H1 (cell line): ENCODE data around the gene CFDP1. TPM values are rescaled to one million over a fixed set of nuclear protein-coding genes. Genes with fewer than 3 reads are reported as not detected.

Experiments
- CTCF ChIA-PET: fragments of 300-600 bp; sonication (Branson Sonifier 250); formaldehyde crosslinking; loops from one replicate; lab custom pipeline; 2021; ENCODE audit not compliant: partially characterized antibody; lab: Charles Lee
- POLR2A ChIA-PET: fragments of 300-600 bp; sonication (Branson Sonifier 250); formaldehyde crosslinking; loops from one replicate; lab custom pipeline; 2021; ENCODE audit warnings: inconsistent platforms; ENCODE audit not compliant: partially characterized antibody; lab: Charles Lee
- DNase-seq, 2 experiments: peaks; one replicate each; pipeline versions ENCODE4 v3.0.0 to v3.0.0-alpha.2; 2010 to 2022; ENCODE audit warnings: low spot score in 2 of 2, low read depth in 1 of 2, mixed read lengths in 1 of 2
- FAIRE-seq: peaks from 2 replicates; lab custom pipeline; 2011; peaks lifted over from hg19 to GRCh38; lab: Jason Lieb, UNC
- H2AFZ ChIP-seq: 2 replicates; pipeline ENCODE4 v1.8.1; 2012; ENCODE audit warnings: low read length, inconsistent platforms
- H2AK5ac ChIP-seq: 2 replicates; pipeline ENCODE4 v1.6.1; 2013; ENCODE audit warnings: low read depth, low read length
- H2BK120ac ChIP-seq: replicated peaks from 2 replicates; pipeline ENCODE3; 2013; ENCODE audit warnings: low read depth, low read length, inconsistent platforms
- H2BK12ac ChIP-seq: 2 replicates; pipeline ENCODE4 v1.6.1; 2013; ENCODE audit warnings: low read depth, low read length
- H2BK15ac ChIP-seq: 2 replicates; pipeline ENCODE4 v1.6.1; 2013; ENCODE audit warnings: low read length
- H2BK20ac ChIP-seq: 2 replicates; pipeline ENCODE4 v1.6.1; 2013; ENCODE audit warnings: low read length
- H2BK5ac ChIP-seq: 2 replicates; pipeline ENCODE4 v1.6.1; 2013; ENCODE audit warnings: low read depth, low read length
- H3K14ac ChIP-seq: 2 replicates; pipeline ENCODE4 v1.6.1; 2013; ENCODE audit warnings: inconsistent platforms; ENCODE audit not compliant: insufficient read length
- H3K18ac ChIP-seq: 2 replicates; pipeline ENCODE4 v1.6.1; 2013; ENCODE audit warnings: low read length; ENCODE audit errors: extremely low read depth
- H3K23ac ChIP-seq: 2 replicates; pipeline ENCODE4 v1.6.1; 2013; ENCODE audit warnings: inconsistent platforms; ENCODE audit not compliant: insufficient read length
- H3K23me2 ChIP-seq: 2 replicates; pipeline ENCODE4 v1.6.1; 2013; ENCODE audit warnings: low read depth, low read length
- H3K27ac ChIP-seq: 2 replicates; pipeline ENCODE4 v1.6.1; 2011; ENCODE audit warnings: low read depth, low read length, inconsistent platforms
- H3K27me3 ChIP-seq, 4 experiments: replicated peaks in 1 of 4; 1 replicate in 1 of 4; 2 replicates in 3 of 4; pipeline versions ENCODE4 v1.6.1 to v1.8.1; 2011 to 2013; ENCODE audit warnings: low read length in 3 of 4, mild to moderate bottlenecking in 3 of 4, inconsistent platforms in 2 of 4, mixed read lengths in 2 of 4, moderate library complexity in 1 of 4; ENCODE audit not compliant: control insufficient read depth in 3 of 4, insufficient read depth in 3 of 4; ENCODE audit errors: extremely low read depth in 1 of 4
- H3K36me3 ChIP-seq, 4 experiments: 2 replicates each; pipeline versions ENCODE4 v1.6.1 to v1.8.1; 2011 to 2013; ENCODE audit warnings: mild to moderate bottlenecking in 4 of 4, low read length in 3 of 4, moderate library complexity in 2 of 4, control low read depth in 1 of 4, inconsistent platforms in 1 of 4; ENCODE audit not compliant: insufficient read depth in 4 of 4, control insufficient read depth in 2 of 4
- H3K4ac ChIP-seq: replicated peaks from 2 replicates; pipeline ENCODE3; 2013; ENCODE audit warnings: low read length, low read depth, mixed read lengths, inconsistent platforms; ENCODE audit not compliant: insufficient read length
- H3K4me1 ChIP-seq, 4 experiments: replicated peaks in 1 of 4; 1 replicate in 1 of 4; 2 replicates in 3 of 4; pipeline versions ENCODE4 v1.6.1 to v1.8.1; 2011 to 2013; ENCODE audit warnings: low read length in 3 of 4, inconsistent platforms in 2 of 4, mixed read lengths in 1 of 4; ENCODE audit not compliant: insufficient read depth in 4 of 4, control insufficient read depth in 3 of 4
- H3K4me2 ChIP-seq, 2 experiments: 2 replicates each; pipeline versions ENCODE4 v1.6.1 to v1.8.1; 2011 to 2013; ENCODE audit warnings: low read depth in 2 of 2, low read length in 2 of 2, control low read depth in 1 of 2, inconsistent platforms in 1 of 2, mild to moderate bottlenecking in 1 of 2; ENCODE audit not compliant: insufficient read depth in 1 of 2
- H3K4me3 ChIP-seq, 4 experiments: fragments of 200-600, 300-600 bp in 1 of 4; sonication (generic), shearing (Covaris generic), sonication (Bioruptor Twin) in 1 of 4; 2 replicates each; pipeline versions ENCODE4 v1.5.1 to v1.8.1; 2011 to 2016; ENCODE audit warnings: low read length in 4 of 4, low read depth in 3 of 4, control low read depth in 2 of 4, inconsistent platforms in 2 of 4, mild to moderate bottlenecking in 2 of 4, mixed read lengths in 1 of 4, moderate library complexity in 1 of 4; ENCODE audit not compliant: insufficient read depth in 2 of 4; ENCODE audit errors: extremely low read depth in 1 of 4
- H3K56ac ChIP-seq: replicated peaks from 2 replicates; pipeline ENCODE3; 2013; ENCODE audit warnings: low read depth, mild to moderate bottlenecking, mixed read lengths, low read length, inconsistent platforms; ENCODE audit not compliant: insufficient read length
- H3K79me1 ChIP-seq: 2 replicates; pipeline ENCODE4 v1.6.1; 2013; ENCODE audit warnings: low read depth, low read length, control low read depth
- H3K79me2 ChIP-seq, 2 experiments: 2 replicates each; pipeline versions ENCODE4 v1.6.1 to v1.8.1; 2012 to 2013; ENCODE audit warnings: low read length in 2 of 2, mild to moderate bottlenecking in 2 of 2, inconsistent platforms in 1 of 2; ENCODE audit not compliant: insufficient read depth in 2 of 2, control insufficient read depth in 1 of 2
- H3K9ac ChIP-seq, 4 experiments: replicated peaks in 1 of 4; 1 replicate in 1 of 4; 2 replicates in 3 of 4; pipeline versions ENCODE4 v1.6.1 to v1.8.1; 2011 to 2013; ENCODE audit warnings: low read depth in 3 of 4, low read length in 3 of 4, control low read depth in 2 of 4, mild to moderate bottlenecking in 2 of 4, moderate library complexity in 2 of 4, inconsistent platforms in 1 of 4; ENCODE audit errors: extremely low read depth in 1 of 4
- H3K9me3 ChIP-seq, 2 experiments: 2 replicates each; pipeline versions ENCODE4 v1.6.1 to v1.8.1; 2012 to 2013; ENCODE audit warnings: mild to moderate bottlenecking in 2 of 2, moderate library complexity in 2 of 2, control low read depth in 1 of 2, inconsistent platforms in 1 of 2, low read depth in 1 of 2, low read length in 1 of 2, mixed read lengths in 1 of 2; ENCODE audit not compliant: insufficient read depth in 2 of 2
- H4K20me1 ChIP-seq, 2 experiments: replicated peaks in 1 of 2; 2 replicates each; pipeline versions ENCODE3 to v1.8.1; 2011 to 2013; ENCODE audit warnings: inconsistent platforms in 2 of 2, low read length in 2 of 2, mild to moderate bottlenecking in 1 of 2; ENCODE audit not compliant: insufficient read depth in 2 of 2, control insufficient read depth in 1 of 2
- H4K5ac ChIP-seq: 2 replicates; pipeline ENCODE4 v1.6.1; 2013; ENCODE audit warnings: low read length, low read depth, mixed read lengths, inconsistent platforms; ENCODE audit not compliant: insufficient read length
- H4K8ac ChIP-seq: 2 replicates; pipeline ENCODE4 v1.8.0; 2013; ENCODE audit warnings: mild to moderate bottlenecking, moderate library complexity, low read length, inconsistent platforms; ENCODE audit not compliant: insufficient read depth; ENCODE audit errors: extremely low read depth
- H4K91ac ChIP-seq: replicated peaks from 2 replicates; pipeline ENCODE3; 2013; ENCODE audit warnings: low read length, mixed read lengths, inconsistent platforms; ENCODE audit not compliant: insufficient read length
- CBX5 ChIP-seq: fragments of 300-800, 300-1000 bp; sonication (generic); IDR thresholded peaks from 2 replicates; pipeline ENCODE4 v1.7.1; 2016; ENCODE audit warnings: antibody characterized with exemption, low read length, low read depth
- PHF8 ChIP-seq: fragments of 200-600 bp; sonication (generic); conservative IDR thresholded peaks from 2 replicates; pipeline ENCODE4 v1.7.1; 2012; ENCODE audit warnings: low read depth, mild to moderate bottlenecking, inconsistent platforms, low read length, moderate library complexity
- RBBP5 ChIP-seq: IDR thresholded peaks from 2 replicates; pipeline ENCODE4 v1.7.1; 2012; ENCODE audit warnings: low read depth, mild to moderate bottlenecking, inconsistent platforms, low read length, moderate library complexity, borderline replicate concordance
- RXRA ChIP-seq: IDR thresholded peaks from 2 replicates; pipeline ENCODE4 v1.6.1; 2011; ENCODE audit warnings: low read depth, mild to moderate bottlenecking, low read length, moderate library complexity; ENCODE audit not compliant: insufficient read depth
- TBP ChIP-seq: IDR thresholded peaks from 2 replicates; pipeline ENCODE4 v1.6.1; 2011; ENCODE audit warnings: low read depth, low read length, improper control_type of control experiment
- polyA plus RNA-seq, 7 experiments: library from polyadenylated mRNA; depleted of rRNA in 3 of 7; stranded (reverse) in 5 of 7; unstranded in 2 of 7; fragments of >200 nt in 5 of 7; fragments of 200-250 nt in 2 of 7; gene quantifications; 1 replicate in 5 of 7; 2 replicates in 1 of 7; 4 replicates in 1 of 7; pipeline versions ENCODE4 v1.2.1 to v1.2.3, GENCODE V29; 2011 to 2013; ENCODE audit warnings: missing spikeins in 2 of 7, mixed read lengths in 2 of 7
- total RNA-seq: library from RNA; stranded (reverse); fragmentation: NEBNext Ultra II Directional; extraction: Animal tissue kit (Norgen Biotek cat#: 25700); gene quantifications from 2 replicates; pipeline ENCODE4 v1.2.1, GENCODE V29; 2021
- TF ChIP-seq, protein P1 (sequence below): IDR thresholded peaks from 2 replicates; pipeline ENCODE4 v1.6.1; 2012; ENCODE audit warnings: low read length, inconsistent platforms

CFDP1 gene
- total and polyA plus RNA-seq, 2 of the 8 experiments (the other 6 are each of a cell fraction or from before 2014, with no cell fraction given) = 25.5 to 77.3 TPM

DNA sequence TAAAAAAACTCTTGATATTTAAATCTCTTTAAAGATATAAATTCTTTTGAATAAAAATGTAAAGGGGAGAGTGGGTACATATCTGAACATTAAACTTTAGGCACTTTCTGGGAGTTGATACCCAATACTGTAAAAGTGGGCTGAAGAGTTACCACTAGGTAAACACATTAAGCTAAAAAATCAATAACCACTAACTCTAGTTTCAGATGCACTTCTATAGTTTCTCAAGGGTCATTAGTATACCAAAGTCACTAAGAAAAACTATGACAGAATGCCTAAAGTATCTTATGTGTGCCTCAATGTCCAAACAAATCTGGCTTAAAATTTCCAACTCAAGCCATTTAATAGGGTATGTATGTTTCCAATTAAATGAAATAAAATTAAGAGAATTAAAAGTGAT, 13.1 kb upstream of the CFDP1 start:
- CTCF ChIA-PET = interaction anchor here (1.0 to 1.5 kb wide), 4 partner anchors 10 to 69 kb away, joined by 3 to 4 read pairs (median 3); partner anchors contain the start of genes CFDP1 and TMEM170A
- Histone ChIP-seq H3K56ac (no peak overlapping the region), H3K18ac (no peak overlapping the region), H4K5ac (no peak overlapping the region), H2BK5ac (no peak overlapping the region), H3K14ac (no peak overlapping the region), H3K79me2 (peaks cover 0 to 8% of the 10 kb centered on the region in 2 experiments; a peak in 2 of 4 replicates), H2BK12ac (no peak overlapping the region), H4K8ac (no peak overlapping the region), H3K9ac (no peak overlapping the region), H3K9me3 (no peaks in the 10 kb centered on the region), H3K4ac (no peak overlapping the region), H2BK15ac (no peak overlapping the region), H4K20me1 (no peaks in the 10 kb centered on the region), H2AK5ac (no peak overlapping the region), H2BK120ac (no peak overlapping the region), H3K79me1 (no peaks in the 10 kb centered on the region; the same call in 1 of the 2 replicates), H3K23ac (no peak overlapping the region), H3K36me3 (peaks cover 0 to 18% (median 5%) of the 10 kb centered on the region in 4 experiments; a peak in 4 of 8 replicates), H3K27ac (no peak overlapping the region), H3K27me3 (no peaks in the 10 kb centered on the region), H3K4me2 (no peak overlapping the region), H3K23me2 (no peaks in the 10 kb centered on the region), H2AFZ (no peak overlapping the region), H2BK20ac (no peak overlapping the region), H3K4me1 (no peaks in the 10 kb centered on the region), H3K4me3 (no peak overlapping the region), H4K91ac (no peak overlapping the region)
- no peak for DNase-seq
- POLR2A ChIA-PET = interaction anchor here (0.6 to 5.1 kb wide), 2 partner anchors 9 to 12 kb away, joined by 4 to 35 read pairs; partner anchors contain the start of gene CFDP1
- FAIRE-seq = no peak
- TF ChIP-seq RXRA (no peak), PHF8 (no peak), RBBP5 (no peak), CBX5 (no peak), TBP (no peak)
- TF ChIP-seq, protein P1, sequence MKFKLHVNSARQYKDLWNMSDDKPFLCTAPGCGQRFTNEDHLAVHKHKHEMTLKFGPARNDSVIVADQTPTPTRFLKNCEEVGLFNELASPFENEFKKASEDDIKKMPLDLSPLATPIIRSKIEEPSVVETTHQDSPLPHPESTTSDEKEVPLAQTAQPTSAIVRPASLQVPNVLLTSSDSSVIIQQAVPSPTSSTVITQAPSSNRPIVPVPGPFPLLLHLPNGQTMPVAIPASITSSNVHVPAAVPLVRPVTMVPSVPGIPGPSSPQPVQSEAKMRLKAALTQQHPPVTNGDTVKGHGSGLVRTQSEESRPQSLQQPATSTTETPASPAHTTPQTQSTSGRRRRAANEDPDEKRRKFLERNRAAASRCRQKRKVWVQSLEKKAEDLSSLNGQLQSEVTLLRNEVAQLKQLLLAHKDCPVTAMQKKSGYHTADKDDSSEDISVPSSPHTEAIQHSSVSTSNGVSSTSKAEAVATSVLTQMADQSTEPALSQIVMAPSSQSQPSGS = no peak
